Posterior cingulate gyrus (tissue), 11 donors: ENCODE data around the gene CTSC.
A peak's percentile ranks its signal among the peaks of the same experiment; 100 is the strongest.

Experiments used
- DNase-seq, 10 donors: peaks; one replicate each; pipeline versions ENCODE4 v3.0.0 to v3.0.0-alpha.2; 2020 to 2021; ENCODE audit warnings: mixed read lengths in 3 of 10
- intact Hi-C: fragments of 100-400 bp; cut with DNase I; formaldehyde crosslinking; loops from one replicate; pipeline ENCODE4 v1.15.1; 2023

The CTSC gene

GRCh38 chr11:88337181-88337986, at the start of gene CTSC:
TSS of gene CTSC (minus strand) at chr11:88337736. CDS start at chr11:88337672, 64 bp downstream.
- intact Hi-C loops = no loop called here
- DNase-seq = peak; percentile 61 to 97 (median 76)

- intact Hi-C loops = no loop called here
- no peak for DNase-seq
Measured at GRCh38 chr11:88384669-88385005, 47.1 kb upstream of the CTSC start.

- DNase-seq = no peak
Measured at GRCh38 chr11:88384004-88384668, 46.6 kb upstream of the CTSC start.

GRCh38 chr11:88383447-88383846, 45.9 kb upstream of the CTSC start:
- intact Hi-C loops = no loop called here
- no peak for DNase-seq

More at GRCh38 chr11:88384004-88384668, 46.6 kb upstream of the CTSC start:
- intact Hi-C loops = no loop called here

GRCh38 chr11:88379130-88379529, 41.6 kb upstream of the CTSC start:
- no peak for DNase-seq
- intact Hi-C loops = no loop called here

GRCh38 chr11:88378422-88379066, 41.0 kb upstream of the CTSC start:
- intact Hi-C loops = no loop called here
- DNase-seq = no peak

- intact Hi-C loops = no loop called here
- no peak for DNase-seq
Measured at GRCh38 chr11:88377646-88378045, 40.1 kb upstream of the CTSC start.

GRCh38 chr11:88377144-88377543, 39.6 kb upstream of the CTSC start:
- intact Hi-C loops = no loop called here
- no peak for DNase-seq

- intact Hi-C loops = no loop called here
- DNase-seq = no peak
Measured at GRCh38 chr11:88375927-88376470, 38.5 kb upstream of the CTSC start.

GRCh38 chr11:88370782-88371181, 33.2 kb upstream of the CTSC start:
- DNase-seq = no peak
- intact Hi-C loops = no loop called here

- intact Hi-C loops = no loop called here
- no peak for DNase-seq
Measured at GRCh38 chr11:88367310-88367709, 29.8 kb upstream of the CTSC start.

- no peak for DNase-seq
- intact Hi-C loops = no loop called here
Measured at GRCh38 chr11:88363648-88364065, 26.1 kb upstream of the CTSC start.

- intact Hi-C loops = no loop called here
- no peak for DNase-seq
Measured at GRCh38 chr11:88363004-88363403, 25.5 kb upstream of the CTSC start.

- intact Hi-C loops = no loop called here
- DNase-seq = no peak
Measured at GRCh38 chr11:88360141-88360540, 22.6 kb upstream of the CTSC start.

- intact Hi-C loops = no loop called here
- no peak for DNase-seq
Measured at GRCh38 chr11:88359541-88359940, 22.0 kb upstream of the CTSC start.

- intact Hi-C loops = no loop called here
- DNase-seq = no peak
Measured at GRCh38 chr11:88359114-88359513, 21.6 kb upstream of the CTSC start.

- no peak for DNase-seq
- intact Hi-C loops = no loop called here
Measured at GRCh38 chr11:88358040-88358431, 20.5 kb upstream of the CTSC start.

GRCh38 chr11:88357323-88358039, 19.9 kb upstream of the CTSC start:
- intact Hi-C loops = no loop called here
- DNase-seq = no peak

- DNase-seq = no peak
- intact Hi-C loops = no loop called here
Measured at GRCh38 chr11:88355887-88356286, 18.4 kb upstream of the CTSC start.

- DNase-seq = no peak
- intact Hi-C loops = no loop called here
Measured at GRCh38 chr11:88354912-88355311, 17.4 kb upstream of the CTSC start.
